Activated CD8-positive, alpha-beta memory T cell treated with anti-CD3 and anti-CD28 coated beads, Interleukin-2, amount 50 U/mL, for 1 hour (primary cell): ENCODE measurements around the gene TMEM89.

Source experiments
- DNase-seq: peaks from one replicate; pipeline ENCODE4 v3.0.0-alpha.2; 2020; ENCODE audit errors: extremely low read depth

TMEM89 gene

DNA sequence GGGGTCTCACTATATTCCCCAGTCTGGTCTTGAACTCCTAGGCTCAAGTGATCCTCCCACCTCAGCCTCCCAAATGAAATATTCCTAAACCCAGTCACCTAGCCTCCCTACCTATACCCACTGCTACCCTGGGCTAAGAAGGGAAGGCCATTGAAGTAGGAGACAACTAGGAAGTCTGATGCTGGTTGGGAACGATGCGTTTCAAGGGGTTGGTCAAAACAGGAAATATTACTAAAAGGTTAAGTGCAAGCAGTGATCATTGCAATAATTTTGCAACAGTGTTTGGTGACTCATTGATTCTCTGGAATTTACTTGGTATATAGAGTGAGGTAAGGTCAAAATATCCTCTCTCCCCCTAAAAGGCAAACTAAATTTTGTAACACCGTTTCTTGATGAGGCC is 7.5 kb downstream of the TMEM89 start:
- DNase-seq, result no peak

DNA sequence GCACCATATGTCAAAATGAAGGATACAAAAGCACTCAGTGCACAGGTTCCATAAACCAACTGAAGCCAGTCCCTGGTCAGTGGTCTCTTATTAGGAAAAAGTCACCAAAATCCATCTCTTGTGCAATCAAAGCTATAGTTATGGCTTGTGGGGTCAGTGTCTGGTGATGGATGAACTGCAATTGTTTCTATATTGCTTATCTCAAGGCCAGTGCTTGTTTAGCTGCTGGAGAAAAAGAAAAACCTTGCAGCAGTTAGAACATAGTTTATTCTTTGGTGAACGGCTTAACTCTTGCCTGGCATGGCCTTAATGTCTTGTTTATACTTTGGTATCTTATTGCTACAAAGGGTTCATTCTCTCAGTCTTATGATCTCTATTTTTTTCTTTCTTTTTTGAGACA is 9.3 kb downstream of the TMEM89 start:
- DNase-seq, result no peak

DNA sequence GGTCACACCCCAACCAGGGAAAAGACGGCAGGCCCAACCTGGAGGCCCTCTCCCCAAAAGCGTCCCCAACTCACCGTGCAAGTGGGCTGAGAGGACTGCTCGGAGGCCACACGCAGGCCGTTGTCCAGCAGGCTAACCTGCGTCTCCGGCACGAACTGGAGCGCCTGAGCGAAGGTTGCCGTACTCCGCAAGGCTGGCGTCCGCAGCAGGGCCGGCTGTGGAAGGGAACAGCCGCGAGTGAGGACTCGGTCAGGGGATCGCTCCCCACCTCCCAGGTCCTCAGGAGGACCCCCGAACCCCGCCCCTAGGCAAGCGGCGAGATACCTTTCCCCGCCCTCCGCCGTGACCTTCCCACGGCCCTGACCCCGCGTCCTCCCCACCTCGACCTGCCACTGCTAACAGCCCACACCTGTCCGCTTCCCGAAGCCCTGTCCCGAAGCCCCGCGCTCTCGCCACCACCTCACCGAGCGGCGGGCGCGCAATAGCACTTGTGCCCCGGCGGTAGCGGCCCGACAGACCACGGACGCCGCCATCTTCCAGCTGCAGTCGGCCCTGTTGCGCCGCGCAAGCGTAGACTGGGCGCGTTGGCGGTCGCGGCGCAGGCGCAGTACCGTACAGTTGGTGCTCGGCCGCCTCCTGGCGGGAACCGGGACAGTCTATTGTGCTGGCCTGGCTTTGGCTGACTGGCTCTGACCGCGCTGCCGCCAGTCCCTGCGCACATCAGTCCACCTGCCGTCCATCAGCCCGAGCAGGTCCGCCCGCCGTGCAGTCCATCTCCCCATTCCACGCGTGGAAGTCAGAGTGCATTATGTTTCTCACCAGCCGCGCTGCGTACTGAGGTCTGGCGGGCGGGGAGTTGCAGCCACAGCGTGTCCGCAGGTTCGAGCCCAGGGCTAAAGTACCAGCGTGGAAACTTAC is 12.2 kb downstream of the TMEM89 start, which contains the start of gene UQCRC1:
Gene UQCRC1, minus strand, starts transcription at position 559 of the 918 bp plus-strand sequence. Its CDS starts 26 bp downstream, at position 533.
- peak; percentile 74 for DNase-seq

DNA sequence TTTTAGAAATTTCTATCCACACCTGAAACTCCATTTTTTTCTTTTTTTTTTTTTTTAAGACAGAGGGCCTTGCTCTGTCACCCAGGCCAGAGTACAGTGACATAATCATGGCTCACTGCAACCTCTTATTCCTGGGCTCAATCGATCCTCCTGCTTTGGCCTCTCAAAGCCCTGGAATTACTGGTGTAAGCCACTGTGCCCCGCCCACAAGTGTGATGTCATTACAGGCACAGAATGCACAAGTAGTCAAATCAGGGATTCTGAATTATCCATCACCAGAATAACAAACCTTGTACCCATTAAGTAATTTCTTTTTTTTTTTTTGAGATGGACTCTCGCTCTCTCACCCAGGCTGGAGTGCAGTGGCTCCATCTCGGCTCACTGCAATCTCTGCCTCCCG is 14.1 kb downstream of the TMEM89 start:
- DNase-seq, result no peak

DNA sequence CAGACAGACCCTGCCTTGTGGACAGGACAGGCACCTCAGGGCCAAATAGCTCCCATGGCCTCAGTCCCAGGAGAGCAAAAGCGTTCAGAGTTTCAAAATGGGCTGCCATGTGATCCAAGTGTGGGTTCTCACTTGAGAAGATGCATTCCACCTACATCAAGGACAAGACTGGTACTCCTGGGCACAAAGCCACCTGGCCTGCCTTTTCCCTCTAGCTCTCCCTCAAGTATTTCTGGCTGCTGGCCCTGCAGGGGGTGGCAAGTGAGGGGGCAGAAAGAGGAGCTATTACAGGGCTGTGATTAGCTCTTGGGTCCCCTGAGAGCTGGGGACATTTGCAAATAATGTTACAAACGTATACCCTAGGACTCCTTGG is 20.0 kb downstream of the TMEM89 start:
- no peak for DNase-seq

DNA sequence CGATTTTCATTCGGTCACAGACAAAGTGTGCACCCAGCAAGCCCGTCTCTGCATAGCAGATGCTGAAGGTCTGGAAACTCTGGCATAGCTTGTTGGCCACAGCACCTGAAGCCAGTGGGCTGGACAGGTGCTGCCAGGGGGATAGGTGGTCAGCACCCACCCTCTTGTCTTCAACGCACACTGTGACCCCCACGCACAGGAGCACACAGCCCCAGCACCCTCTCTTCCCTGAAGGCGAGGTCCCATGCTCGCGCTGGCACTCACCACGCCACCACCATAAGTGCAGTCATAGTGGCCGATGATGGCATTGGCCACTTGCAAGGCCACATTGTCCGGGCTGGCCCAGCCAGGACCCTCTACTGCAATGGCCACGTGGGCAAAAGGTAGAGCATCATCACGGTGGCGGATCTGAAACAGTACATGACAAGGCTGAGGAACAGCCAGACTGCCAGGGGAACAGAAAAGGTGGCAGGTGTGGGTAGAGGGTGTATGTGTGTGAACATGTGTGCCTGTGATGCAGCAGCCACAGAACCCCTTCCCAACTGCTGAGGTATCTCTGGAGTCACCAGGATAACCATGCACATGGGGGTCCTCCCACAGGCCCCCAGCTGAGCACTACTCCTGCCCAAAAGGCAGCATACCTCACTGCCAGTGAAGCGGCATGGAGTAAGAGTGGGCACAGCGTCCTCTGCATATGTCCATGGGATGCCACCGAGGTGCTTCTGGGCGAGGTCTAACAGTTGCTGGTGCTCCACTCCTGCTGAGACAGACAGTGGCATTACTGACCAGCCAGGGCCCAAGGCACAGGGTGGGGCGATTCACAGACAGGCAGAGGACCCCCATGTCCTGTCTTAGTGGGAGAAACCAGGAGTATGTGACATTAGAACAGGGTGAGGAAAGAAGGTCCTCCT is 20.6 kb downstream of the TMEM89 start:
- no peak for DNase-seq

DNA sequence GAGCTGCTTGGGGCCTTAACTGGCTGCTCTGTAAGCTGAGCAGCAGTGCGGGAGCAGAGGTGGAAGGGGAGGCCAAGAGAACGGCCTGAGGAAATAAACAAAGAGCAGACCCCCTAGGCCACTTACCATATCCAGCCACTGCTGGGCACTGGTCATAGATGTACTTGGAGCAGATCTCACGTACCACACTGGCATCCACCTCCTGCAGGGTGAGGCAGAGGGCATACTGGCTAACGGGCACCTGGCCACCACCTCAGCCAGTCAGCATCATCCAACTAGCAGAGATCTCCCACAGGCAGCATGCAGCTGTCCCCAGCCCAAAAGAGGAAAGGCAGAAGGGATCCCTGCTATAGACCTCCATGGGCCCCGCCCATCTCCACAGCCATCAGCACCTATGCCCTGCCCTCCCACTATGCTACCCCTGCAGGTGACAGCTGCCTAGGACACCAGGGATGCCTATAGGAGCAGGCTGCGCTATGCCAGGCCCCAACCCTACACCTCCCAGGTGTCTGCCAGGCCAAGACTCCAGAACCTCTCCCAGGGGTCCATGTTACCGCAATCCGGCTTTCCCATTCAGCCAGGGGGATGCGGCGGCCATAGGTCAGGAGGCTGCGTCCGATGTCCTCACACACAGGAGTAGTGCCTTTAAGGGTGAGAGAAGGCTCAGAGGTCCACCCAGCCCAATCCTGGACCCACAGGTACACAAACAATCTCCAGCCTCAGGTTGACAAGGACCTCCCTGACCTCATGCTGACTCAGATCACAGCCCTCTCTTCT is 21.9 kb downstream of the TMEM89 start:
- no peak for DNase-seq

DNA sequence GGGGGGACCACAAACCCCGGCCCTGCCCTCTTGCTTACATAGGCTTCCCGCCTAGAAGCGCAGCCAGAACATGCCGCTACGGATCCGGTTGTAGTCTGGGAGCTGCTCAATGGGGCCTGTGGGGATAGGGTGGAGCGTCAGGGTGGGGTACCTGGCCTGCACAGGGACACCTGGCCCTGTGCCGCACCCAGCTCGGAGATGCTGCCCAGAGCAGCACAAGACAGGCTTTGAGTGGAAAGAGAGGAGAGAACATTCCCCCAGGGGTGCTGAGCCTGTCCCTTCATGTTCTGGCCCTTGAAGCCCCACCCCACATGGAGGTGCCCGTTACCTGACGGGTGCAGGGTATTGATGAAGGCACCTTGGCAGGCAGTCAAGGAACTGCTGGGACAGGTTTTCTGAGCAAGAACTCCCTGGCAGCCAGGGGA is 22.5 kb downstream of the TMEM89 start:
- DNase-seq, result no peak

DNA sequence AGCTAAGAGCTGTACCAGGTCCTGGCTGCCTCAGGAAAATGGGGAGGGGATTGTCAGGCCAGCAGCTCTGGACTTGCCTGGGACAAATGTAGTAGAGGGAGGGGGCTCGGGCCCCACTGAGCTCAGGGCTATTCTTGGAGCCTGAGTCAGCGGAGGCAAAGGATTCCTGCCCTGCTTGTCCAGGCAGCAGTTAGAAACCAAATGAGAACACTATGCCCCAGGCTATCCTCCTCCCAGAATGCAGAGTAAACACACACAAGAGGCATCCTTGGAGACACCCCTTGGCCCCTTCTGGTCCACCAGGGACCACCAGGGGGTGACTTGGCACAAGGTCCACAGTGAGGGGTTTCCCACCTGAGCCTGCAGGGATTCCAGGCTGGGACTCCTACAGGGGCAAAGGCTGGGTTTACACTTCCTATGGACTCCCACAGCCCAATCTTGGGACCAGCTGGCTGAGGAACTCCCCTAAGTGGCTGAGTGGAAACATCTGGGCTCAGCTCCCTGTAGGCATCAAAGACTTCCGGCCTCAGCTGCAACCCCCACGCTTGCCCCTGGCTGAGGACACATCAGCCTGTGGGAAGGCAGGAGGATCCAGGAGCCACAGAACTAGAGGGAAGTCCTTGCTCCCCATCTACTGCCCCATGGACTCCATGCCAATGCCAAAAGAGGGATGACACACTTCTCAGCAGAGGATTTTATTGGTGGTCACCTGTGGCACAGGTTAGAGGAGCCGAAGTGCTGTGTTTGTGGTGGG is 23.1 kb downstream of the TMEM89 start:
- no peak for DNase-seq

DNA sequence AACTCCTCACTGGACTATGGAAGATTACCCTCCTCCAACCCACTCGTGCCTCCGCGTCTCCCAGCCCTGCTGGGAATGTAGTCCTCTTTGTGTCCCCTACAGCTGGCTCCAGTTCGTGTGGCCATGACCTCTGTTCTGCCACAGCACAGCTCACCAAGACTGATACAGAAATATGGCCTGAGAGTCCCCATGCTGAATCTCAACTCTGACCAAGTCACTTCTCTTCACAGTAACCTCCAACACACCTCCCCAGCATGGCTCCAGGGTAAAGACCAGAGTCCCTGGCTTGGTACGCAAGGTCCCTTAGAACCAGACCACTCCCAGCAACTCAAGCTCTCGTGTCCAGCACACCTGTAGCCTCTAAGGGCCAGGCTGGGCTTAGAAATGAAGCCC is 24.2 kb downstream of the TMEM89 start:
- DNase-seq, result no peak

DNA sequence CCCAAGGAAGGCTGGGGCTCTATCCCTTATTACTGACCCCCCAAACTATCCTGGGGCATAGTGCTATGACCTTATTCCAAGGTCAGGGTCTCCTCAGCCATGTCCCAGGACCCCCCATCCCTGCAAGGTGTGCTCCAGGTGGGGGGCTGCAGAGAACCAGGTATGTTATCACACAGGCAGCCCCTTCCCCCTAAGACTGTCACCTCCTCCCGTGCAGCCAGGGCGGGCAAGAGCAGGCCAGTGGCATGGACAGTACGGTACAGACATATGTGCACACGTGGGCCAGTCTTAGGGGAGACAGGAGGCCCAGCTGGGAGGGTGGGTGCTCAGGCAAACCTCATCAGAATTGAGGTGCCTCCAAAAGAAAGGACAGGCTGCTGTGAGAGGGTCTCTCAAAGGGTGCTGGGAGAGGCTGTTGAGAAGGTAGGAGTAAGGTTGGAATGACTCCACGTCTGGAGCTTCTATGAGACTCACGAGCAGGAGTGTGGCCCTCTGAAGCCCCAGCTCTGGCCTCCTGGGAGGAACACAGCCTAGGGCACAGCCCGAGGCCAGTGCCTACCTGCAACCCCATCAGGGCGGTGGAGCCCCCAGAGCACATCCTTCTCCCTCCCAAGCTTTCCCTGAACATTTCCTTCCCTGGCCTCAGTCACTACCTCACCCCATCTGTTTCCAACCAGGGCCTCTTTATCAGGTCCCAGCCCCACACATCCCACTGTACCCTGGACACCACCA is 24.7 kb downstream of the TMEM89 start:
- no peak for DNase-seq

DNA sequence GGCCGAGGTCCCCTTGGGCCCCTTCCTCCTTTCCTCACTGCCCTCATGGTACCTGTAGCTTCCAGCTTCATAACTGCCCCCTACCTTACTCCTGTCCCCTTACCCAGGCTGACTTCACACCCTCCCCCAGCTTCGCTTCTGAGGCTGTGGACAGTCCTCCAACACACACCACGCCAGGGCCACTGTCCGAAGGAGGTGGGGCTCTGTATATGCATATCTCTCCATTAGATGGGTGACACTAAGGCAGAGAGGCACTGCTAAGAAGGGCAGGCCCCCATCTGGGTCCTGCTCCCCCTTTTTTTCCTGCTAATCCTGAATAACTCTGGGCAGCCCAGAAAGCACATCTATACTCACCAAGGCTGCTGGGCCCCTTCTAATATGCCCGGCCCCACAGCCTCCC is 25.4 kb downstream of the TMEM89 start:
- no peak for DNase-seq

DNA sequence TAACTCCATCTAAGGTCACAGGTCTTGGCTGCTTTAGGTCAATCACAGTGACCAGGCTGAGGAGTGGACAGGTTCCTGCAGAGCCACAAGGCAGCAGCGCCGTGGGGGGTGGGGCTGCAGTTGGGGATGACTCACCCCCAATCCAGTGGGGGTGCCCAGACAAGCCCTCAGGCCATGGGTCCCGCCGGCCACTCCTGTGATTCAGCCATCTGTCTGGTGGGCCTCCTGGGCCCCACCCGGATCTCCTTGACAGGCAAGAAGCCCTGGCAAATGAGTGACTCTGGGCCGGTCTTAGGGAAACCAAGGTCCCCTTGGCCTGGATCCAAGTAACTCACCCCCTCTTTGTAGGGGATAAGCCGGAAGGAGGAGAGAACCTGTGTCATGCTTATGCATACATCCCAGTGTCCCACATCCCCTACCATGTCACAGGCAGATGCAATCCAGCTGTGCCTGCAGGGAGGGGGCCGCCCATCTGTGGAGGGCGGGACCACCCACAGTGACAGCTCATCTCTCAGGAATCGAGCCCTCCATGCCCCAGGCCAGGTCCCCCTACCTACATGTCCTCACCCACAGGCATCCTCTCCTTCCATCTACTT is 25.9 kb downstream of the TMEM89 start:
- no peak for DNase-seq

DNA sequence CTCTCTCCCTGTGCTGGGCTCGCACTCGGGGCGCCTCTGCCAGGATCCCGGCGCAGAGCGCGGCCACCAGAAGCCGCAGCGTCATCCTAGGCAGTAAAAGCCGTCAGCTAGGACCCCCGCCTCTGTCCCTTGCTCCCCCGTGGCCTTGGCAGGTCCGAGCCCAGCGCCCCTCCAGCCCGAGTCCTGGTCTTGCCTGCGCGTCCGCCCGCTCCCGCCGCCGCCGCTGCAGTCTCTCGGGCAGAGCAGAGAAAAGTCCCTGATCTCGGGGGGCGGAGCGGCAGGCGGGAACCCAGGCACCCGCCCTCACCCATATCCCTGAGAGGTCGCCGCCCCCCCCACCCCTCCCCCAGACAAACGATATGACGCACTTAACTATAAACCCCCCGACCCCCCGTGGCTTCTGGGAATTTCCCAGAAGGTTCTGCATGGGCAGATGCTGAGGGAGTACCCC is 26.5 kb downstream of the TMEM89 start, which contains the start of gene COL7A1:
Gene COL7A1, minus strand, starts transcription at position 255 of the 451 bp plus-strand sequence. Its CDS starts 170 bp downstream, at position 85.
- DNase-seq, result no peak

DNA sequence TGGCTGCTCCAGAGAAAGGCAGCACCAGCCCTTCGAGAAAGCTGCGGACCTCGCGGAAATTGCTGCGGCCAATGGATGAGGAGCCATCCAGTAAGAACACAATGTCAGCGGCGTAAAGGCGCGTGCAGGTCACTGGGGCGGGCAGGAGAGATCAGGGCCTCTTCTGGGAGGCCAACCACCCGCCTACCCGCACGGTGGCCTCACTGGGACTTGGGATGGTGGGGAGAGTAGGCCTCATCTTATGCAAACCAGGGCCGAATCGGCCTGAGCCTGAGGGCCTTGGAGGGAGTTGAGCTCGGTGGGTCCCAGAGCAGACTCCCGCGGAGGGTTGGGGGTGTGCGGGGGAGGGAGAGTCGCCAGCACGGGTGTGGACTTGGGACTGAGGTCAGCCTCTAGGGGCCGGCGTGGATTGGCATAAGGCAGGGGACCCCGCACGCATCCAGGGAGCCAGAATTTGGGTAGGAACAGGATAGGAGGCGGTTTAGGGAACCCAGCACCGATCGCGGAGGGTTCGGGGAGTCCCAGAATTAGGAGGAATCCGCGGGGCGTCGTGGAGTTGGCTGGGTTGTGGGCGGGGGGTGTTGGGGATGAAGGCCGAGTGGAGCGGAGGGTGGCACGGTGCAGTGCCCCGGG is 27.0 kb downstream of the TMEM89 start:
- no peak for DNase-seq

DNA sequence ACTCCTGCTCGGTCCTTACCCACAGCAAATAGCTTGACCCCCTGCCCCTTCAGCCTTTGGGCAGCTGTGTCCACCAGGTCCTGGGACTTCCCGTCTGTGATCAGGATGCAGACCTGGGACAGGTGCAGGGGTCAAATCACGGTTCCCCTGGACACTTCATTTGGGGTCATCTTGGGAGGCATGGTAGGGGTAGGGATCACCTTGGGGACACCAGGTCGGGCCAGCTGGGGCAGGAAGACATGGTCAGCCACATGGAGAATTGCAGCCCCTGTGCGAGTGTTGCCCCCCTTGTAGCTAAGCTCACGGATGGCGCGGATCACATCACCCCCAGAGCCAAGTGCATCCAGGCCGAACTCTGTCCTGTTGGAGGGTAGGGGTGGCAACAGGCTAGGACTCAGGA is 28.2 kb downstream of the TMEM89 start:
- no peak for DNase-seq

DNA sequence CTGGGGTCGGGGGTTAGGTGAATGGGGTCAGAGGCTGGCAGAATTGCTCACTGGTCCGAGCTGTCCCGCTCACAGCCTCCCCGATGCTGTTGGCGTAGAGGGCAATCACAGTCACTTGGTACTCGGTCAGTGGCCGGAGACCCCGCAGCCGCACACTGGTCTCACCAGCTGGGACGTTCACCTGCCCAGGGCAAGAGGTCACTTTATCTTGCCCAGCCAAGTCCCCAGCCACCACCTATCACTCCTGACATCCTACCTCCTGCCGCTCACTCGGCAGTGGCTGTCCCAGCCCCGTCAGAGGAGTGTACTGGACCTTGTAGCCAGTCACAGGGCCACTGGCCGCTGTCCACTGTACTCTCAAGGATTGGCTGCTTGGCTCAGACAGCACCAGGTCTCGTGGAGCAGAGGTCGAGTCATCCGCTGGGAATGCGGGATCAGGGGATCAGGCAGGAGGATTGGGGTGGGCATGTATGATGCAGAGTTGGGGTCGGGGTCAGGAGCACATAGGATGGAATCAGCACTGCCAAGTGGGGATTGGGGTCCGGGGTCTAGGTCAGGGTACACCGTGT is 29.0 kb downstream of the TMEM89 start:
- no peak for DNase-seq

DNA sequence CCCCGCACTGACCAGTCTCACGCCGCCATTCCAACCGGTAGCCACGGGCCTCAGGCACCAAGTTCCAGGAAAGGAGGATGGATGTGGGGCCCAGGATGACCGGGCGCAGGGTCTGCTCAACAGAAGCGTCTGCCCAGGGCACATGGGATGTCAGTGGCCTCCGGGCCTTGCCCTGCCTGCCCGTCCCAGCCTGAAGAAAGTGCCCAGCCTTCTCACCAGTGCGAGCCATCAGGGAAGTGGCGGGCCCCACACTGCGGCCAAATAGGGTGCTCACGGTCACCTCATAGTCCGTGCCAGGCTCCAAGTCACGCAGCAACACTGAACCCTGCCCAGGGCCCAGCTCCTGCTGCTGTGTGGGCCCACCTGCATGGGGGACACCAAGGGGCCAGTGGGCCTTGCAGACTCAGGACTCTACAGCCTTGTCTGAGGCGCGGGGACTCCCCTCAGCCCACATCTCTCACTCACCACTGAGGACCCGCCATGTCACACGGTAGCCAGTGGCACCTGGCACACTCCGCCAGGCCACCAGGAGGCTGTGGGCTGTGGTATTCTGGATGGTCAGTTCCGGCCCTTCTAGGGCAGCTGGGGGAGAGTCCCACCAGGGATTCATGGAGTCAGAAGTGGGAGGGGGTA is 29.6 kb downstream of the TMEM89 start:
- DNase-seq, result no peak
